Astrocyte (in vitro differentiated cells and primary cell): ENCODE measurements around the gene ARHGAP24.

Experiments
- CTCF ChIP-seq: IDR thresholded peaks from 2 replicates; pipeline ENCODE4 v1.5.1; 2011; ENCODE audit warnings: low read depth, mild to moderate bottlenecking, inconsistent platforms, low read length, moderate library complexity; ENCODE audit not compliant: insufficient read depth
- EZH2 ChIP-seq: IDR thresholded peaks from 2 replicates; pipeline ENCODE4 v1.6.1; 2012; ENCODE audit warnings: mild to moderate bottlenecking, low read length, inconsistent platforms; ENCODE audit not compliant: insufficient read depth

- no peak for TF ChIP-seq CTCF
- TF ChIP-seq EZH2, result no peak
Observed at GRCh38 chr4:85805891-85806290, 330.9 kb downstream of the ARHGAP24 start.
